H9 (cell line): ENCODE results near the gene CFI. TPM values are rescaled to one million over a fixed set of nuclear protein-coding genes. Genes with fewer than 3 reads are reported as not detected.

Experiments used
- DNase-seq: peaks from one replicate; pipeline ENCODE4 v3.0.0-alpha.2; 2017
- H2AFZ ChIP-seq: one replicate; pipeline ENCODE4 v1.6.1; 2013; ENCODE audit warnings: mild to moderate bottlenecking, low read length, control low read depth, moderate library complexity
- H2AK5ac ChIP-seq: 2 replicates; pipeline ENCODE4 v1.6.1; 2013; ENCODE audit warnings: low read length, control low read depth, mixed read lengths; ENCODE audit not compliant: insufficient read length
- H2BK120ac ChIP-seq: one replicate; pipeline ENCODE4 v1.6.1; 2013; ENCODE audit warnings: low read depth, mild to moderate bottlenecking, low read length, control low read depth, inconsistent platforms; ENCODE audit not compliant: poor library complexity, severe bottlenecking
- H2BK12ac ChIP-seq: 2 replicates; pipeline ENCODE4 v1.6.1; 2013; ENCODE audit warnings: low read length, control low read depth, mixed read lengths, low read depth; ENCODE audit not compliant: insufficient read length
- H2BK15ac ChIP-seq: 2 replicates; pipeline ENCODE4 v1.6.1; 2013; ENCODE audit warnings: low read depth, low read length, control low read depth
- H2BK20ac ChIP-seq: one replicate; pipeline ENCODE4 v1.6.1; 2013; ENCODE audit warnings: low read depth, mild to moderate bottlenecking, low read length, control low read depth, inconsistent platforms; ENCODE audit not compliant: poor library complexity, severe bottlenecking
- H2BK5ac ChIP-seq: 2 replicates; pipeline ENCODE4 v1.6.1; 2013; ENCODE audit warnings: low read length, control low read depth, mixed read lengths; ENCODE audit not compliant: insufficient read length
- H3K14ac ChIP-seq: 2 replicates; pipeline ENCODE4 v1.6.1; 2013; ENCODE audit warnings: low read length, control low read depth; ENCODE audit not compliant: insufficient read depth
- H3K18ac ChIP-seq: 2 replicates; pipeline ENCODE4 v1.6.1; 2013; ENCODE audit warnings: low read depth, mild to moderate bottlenecking, mixed read lengths, low read length, control low read depth; ENCODE audit not compliant: insufficient read length
- H3K23ac ChIP-seq: 2 replicates; pipeline ENCODE4 v1.6.1; 2013; ENCODE audit warnings: low read length, control low read depth, mixed read lengths, low read depth; ENCODE audit not compliant: insufficient read length
- H3K23me2 ChIP-seq: 2 replicates; pipeline ENCODE4 v1.6.1; 2013; ENCODE audit warnings: low read depth, mild to moderate bottlenecking, mixed read lengths, low read length, control low read depth; ENCODE audit not compliant: insufficient read length, poor library complexity, severe bottlenecking
- H3K27ac ChIP-seq: 2 replicates; pipeline ENCODE4 v1.5.1; 2013; ENCODE audit warnings: low read length, control low read depth, mixed read lengths, low read depth; ENCODE audit not compliant: insufficient read length
- H3K27me3 ChIP-seq: 2 replicates; pipeline ENCODE4 v1.6.1; 2013; ENCODE audit warnings: low read length, control low read depth, inconsistent platforms; ENCODE audit not compliant: insufficient read depth
- H3K4ac ChIP-seq: 2 replicates; pipeline ENCODE4 v1.6.1; 2013; ENCODE audit warnings: low read depth, mild to moderate bottlenecking, control low read depth, inconsistent platforms, low read length, moderate library complexity
- H3K4me1 ChIP-seq: 2 replicates; pipeline ENCODE4 v1.6.1; 2013; ENCODE audit warnings: low read length, control low read depth, inconsistent platforms; ENCODE audit not compliant: insufficient read depth
- H3K4me2 ChIP-seq: 2 replicates; pipeline ENCODE4 v1.6.1; 2013; ENCODE audit warnings: low read length, control low read depth, mixed read lengths; ENCODE audit not compliant: insufficient read length, insufficient read depth
- H3K56ac ChIP-seq: 2 replicates; pipeline ENCODE4 v1.6.1; 2013; ENCODE audit warnings: low read depth, mild to moderate bottlenecking, mixed read lengths, low read length, control low read depth; ENCODE audit not compliant: insufficient read length
- H3K79me1 ChIP-seq: 2 replicates; pipeline ENCODE4 v1.6.1; 2013; ENCODE audit warnings: low read depth, mild to moderate bottlenecking, moderate library complexity, low read length, control low read depth, inconsistent platforms; ENCODE audit not compliant: insufficient read depth, poor library complexity, severe bottlenecking
- H3K79me2 ChIP-seq: 2 replicates; pipeline ENCODE4 v1.6.1; 2013; ENCODE audit warnings: low read length, control low read depth, inconsistent platforms; ENCODE audit not compliant: insufficient read depth
- H3K9ac ChIP-seq: 2 replicates; pipeline ENCODE4 v1.6.1; 2013; ENCODE audit warnings: low read length, control low read depth, mixed read lengths; ENCODE audit not compliant: insufficient read length; ENCODE audit errors: extremely low read depth
- H3K9me3 ChIP-seq: one replicate; pipeline ENCODE4 v1.6.1; 2013; ENCODE audit warnings: low read depth, low read length, inconsistent platforms; ENCODE audit not compliant: control insufficient read depth
- H3T11ph ChIP-seq: one replicate; pipeline ENCODE4 v1.6.1; 2013; ENCODE audit warnings: mild to moderate bottlenecking, low read length, control low read depth, inconsistent platforms
- H4K20me1 ChIP-seq: one replicate; pipeline ENCODE4 v1.6.1; 2013; ENCODE audit not compliant: control insufficient read depth, insufficient read length, insufficient read depth
- H4K5ac ChIP-seq: 2 replicates; pipeline ENCODE4 v1.6.1; 2013; ENCODE audit warnings: low read depth, mild to moderate bottlenecking, mixed read lengths, low read length, control low read depth; ENCODE audit not compliant: insufficient read length
- H4K8ac ChIP-seq: replicated peaks from 2 replicates; pipeline ENCODE4 v1.6.1; 2013; ENCODE audit warnings: low read length, control low read depth, mixed read lengths, low read depth; ENCODE audit not compliant: insufficient read length
- H4K91ac ChIP-seq: 2 replicates; pipeline ENCODE4 v1.6.1; 2013; ENCODE audit warnings: low read depth, mild to moderate bottlenecking, moderate library complexity, mixed read lengths, low read length, control low read depth; ENCODE audit not compliant: insufficient read length
- H3K27ac Mint-ChIP-seq, 3 experiments: 2 replicates in 2 of 3; 3 replicates in 1 of 3; pipeline ENCODE4 v1.8.0; 2020 to 2021; ENCODE audit warnings: mixed read lengths in 3 of 3, mild to moderate bottlenecking in 1 of 3, moderate library complexity in 1 of 3
- H3K27me3 Mint-ChIP-seq: 2 replicates; pipeline ENCODE4 v1.8.0; 2021; ENCODE audit warnings: low read depth, mild to moderate bottlenecking, moderate library complexity, mixed read lengths
- H3K36me3 Mint-ChIP-seq, 3 experiments: 2 replicates in 2 of 3; 3 replicates in 1 of 3; pipeline ENCODE4 v1.8.0; 2020 to 2021; ENCODE audit warnings: low read depth in 3 of 3, mixed read lengths in 3 of 3; ENCODE audit not compliant: insufficient read depth in 1 of 3
- H3K4me1 Mint-ChIP-seq, 2 experiments: 2 replicates each; pipeline ENCODE4 v1.8.0; 2020; ENCODE audit warnings: mixed read lengths in 2 of 2
- H3K4me3 Mint-ChIP-seq, 2 experiments: 2 replicates in 1 of 2; 3 replicates in 1 of 2; pipeline ENCODE4 v1.8.0; 2020 to 2021; ENCODE audit warnings: mild to moderate bottlenecking in 2 of 2, mixed read lengths in 2 of 2, moderate library complexity in 1 of 2
- H3K9me3 Mint-ChIP-seq, 2 experiments: 2 replicates in 1 of 2; 3 replicates in 1 of 2; pipeline ENCODE4 v1.8.0; 2020; ENCODE audit warnings: mild to moderate bottlenecking in 2 of 2, mixed read lengths in 2 of 2, moderate library complexity in 1 of 2
- WGBS: extraction: QIAGEN DNeasy Blood & Tissue Kit; methylation state at CpG from one replicate; pipeline ENCODE4 v1.1.7; 2013; ENCODE audit warnings: missing lambda C conversion rate, low lambda C conversion rate, mixed read lengths; ENCODE audit not compliant: insufficient read length; ENCODE audit errors: extremely low coverage; 5-methylcytosine and 5-hydroxymethylcytosine counted together
- total RNA-seq: library from RNA; stranded (reverse); gene quantifications from 2 replicates; pipeline ENCODE4 v1.2.1, GENCODE V29; 2021
- TF ChIP-seq, protein P1 (sequence below): fragments of 200-600 bp; sonication (generic); conservative IDR thresholded peaks from 3 replicates; pipeline ENCODE4 v1.8.0; 2021; ENCODE audit warnings: antibody characterized with exemption, mild to moderate bottlenecking

The CFI gene
- total RNA-seq, 1 experiment from 2014 or later: not detected

DNA sequence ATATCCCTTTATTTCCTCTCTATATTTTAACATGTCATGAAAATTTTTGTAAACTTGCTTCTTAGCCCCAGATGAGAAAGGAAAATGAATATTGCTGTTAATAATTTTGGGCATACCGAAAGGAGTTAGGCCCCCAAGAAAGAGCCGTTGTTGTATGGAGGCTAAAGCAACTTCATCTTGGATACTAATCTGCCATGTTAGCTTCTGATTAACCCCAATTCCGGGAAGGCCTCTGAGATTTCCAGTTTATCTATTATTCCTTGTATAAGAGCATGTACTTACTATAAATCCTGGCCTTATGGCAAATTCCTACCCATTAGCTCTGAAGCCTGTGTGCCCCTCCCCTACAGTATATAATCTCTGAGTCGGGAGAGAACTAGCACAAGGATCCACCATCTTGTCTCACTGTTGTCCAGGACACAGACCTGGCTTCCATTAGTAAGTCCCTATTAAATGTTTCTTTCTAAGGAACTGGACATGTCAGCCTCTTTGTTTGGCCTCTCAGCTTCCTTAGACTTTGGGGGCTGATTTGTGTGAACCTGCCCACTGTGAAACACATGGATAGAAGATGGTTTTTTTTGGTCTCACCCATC, 51.1 kb downstream of the CFI start:
- Histone ChIP-seq H4K20me1 (no peaks in the 10 kb centered on the region), H3K23me2 (no peaks in the 10 kb centered on the region), H3K27ac (no peak overlapping the region), H2BK12ac (no peak overlapping the region), H3K27me3 (no peaks in the 10 kb centered on the region), H3K23ac (no peak overlapping the region), H3K79me2 (no peaks in the 10 kb centered on the region), H2BK5ac (no peak overlapping the region), H2BK20ac (no peak overlapping the region), H3K14ac (no peak overlapping the region), H2BK120ac (no peak overlapping the region), H3K18ac (no peak overlapping the region), H2AK5ac (no peak overlapping the region), H3K4me2 (no peak overlapping the region), H3K56ac (no peak overlapping the region), H3K79me1 (no peaks in the 10 kb centered on the region), H3K4ac (no peak overlapping the region), H4K91ac (no peak overlapping the region), H2BK15ac (no peak overlapping the region), H4K8ac (no peak overlapping the region), H4K5ac (no peak overlapping the region), H3K9ac (no peak overlapping the region), H3T11ph (no peak overlapping the region), H2AFZ (no peak overlapping the region), H3K9me3 (no peaks in the 10 kb centered on the region), H3K4me1 (no peaks in the 10 kb centered on the region)
- DNase-seq: no peak
- peaks cover 4 to 7% of the 10 kb centered on the region in 2 experiments; a peak in 2 of 4 replicates for H3K4me1 Mint-ChIP-seq
- H3K36me3 Mint-ChIP-seq: no peaks in the 10 kb centered on the region
- H3K27ac Mint-ChIP-seq: no peak overlapping the region
- no peaks in the 10 kb centered on the region for H3K9me3 Mint-ChIP-seq
- no CpG with 5 or more reads among the region's 4 CpGs for WGBS
- H3K4me3 Mint-ChIP-seq: no peak overlapping the region
- H3K27me3 Mint-ChIP-seq: no peaks in the 10 kb centered on the region; the same call in 1 of the 2 replicates
- TF ChIP-seq, protein P1, sequence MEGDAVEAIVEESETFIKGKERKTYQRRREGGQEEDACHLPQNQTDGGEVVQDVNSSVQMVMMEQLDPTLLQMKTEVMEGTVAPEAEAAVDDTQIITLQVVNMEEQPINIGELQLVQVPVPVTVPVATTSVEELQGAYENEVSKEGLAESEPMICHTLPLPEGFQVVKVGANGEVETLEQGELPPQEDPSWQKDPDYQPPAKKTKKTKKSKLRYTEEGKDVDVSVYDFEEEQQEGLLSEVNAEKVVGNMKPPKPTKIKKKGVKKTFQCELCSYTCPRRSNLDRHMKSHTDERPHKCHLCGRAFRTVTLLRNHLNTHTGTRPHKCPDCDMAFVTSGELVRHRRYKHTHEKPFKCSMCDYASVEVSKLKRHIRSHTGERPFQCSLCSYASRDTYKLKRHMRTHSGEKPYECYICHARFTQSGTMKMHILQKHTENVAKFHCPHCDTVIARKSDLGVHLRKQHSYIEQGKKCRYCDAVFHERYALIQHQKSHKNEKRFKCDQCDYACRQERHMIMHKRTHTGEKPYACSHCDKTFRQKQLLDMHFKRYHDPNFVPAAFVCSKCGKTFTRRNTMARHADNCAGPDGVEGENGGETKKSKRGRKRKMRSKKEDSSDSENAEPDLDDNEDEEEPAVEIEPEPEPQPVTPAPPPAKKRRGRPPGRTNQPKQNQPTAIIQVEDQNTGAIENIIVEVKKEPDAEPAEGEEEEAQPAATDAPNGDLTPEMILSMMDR: no peak
